HG03095 (cell line): ENCODE measurements around the gene USP34.
"Not testable (repeated sequence)": the region's sequence is repeated elsewhere in the genome, so short reads cannot be mapped to it uniquely, and the experiment has no call there.

Experiments used
- ATAC-seq: cut with Tn5 transposase; IDR thresholded peaks from one replicate; pipeline ENCODE4 v1.9.1; 2021; ENCODE audit warnings: moderate library complexity; ENCODE audit not compliant: unreplicated experiment

The USP34 gene

GRCh38 chr2:61426267-61426897, 44.5 kb downstream of the USP34 start:
- ATAC-seq: peak; percentile 56

- ATAC-seq: no peak
These were observed 45.2 kb downstream of the USP34 start for GRCh38 chr2:61425605-61426155.

- no peak for ATAC-seq
These were observed 47.2 kb downstream of the USP34 start for GRCh38 chr2:61423714-61424113.

- ATAC-seq: no peak
These were observed 49.3 kb downstream of the USP34 start for GRCh38 chr2:61421611-61422010.

- ATAC-seq: no peak
These were observed 49.8 kb downstream of the USP34 start for GRCh38 chr2:61420991-61421544.

GRCh38 chr2:61419570-61419969, 51.3 kb downstream of the USP34 start:
- no peak for ATAC-seq

- ATAC-seq: no peak
These were observed 51.8 kb downstream of the USP34 start for GRCh38 chr2:61419129-61419528.

- no peak for ATAC-seq
These were observed 53.8 kb downstream of the USP34 start for GRCh38 chr2:61416871-61417645.

GRCh38 chr2:61415265-61415664, 55.6 kb downstream of the USP34 start:
- no peak for ATAC-seq

- ATAC-seq: no peak
These were observed 56.2 kb downstream of the USP34 start for GRCh38 chr2:61414674-61415073.

GRCh38 chr2:61411109-61411508, 59.8 kb downstream of the USP34 start:
- ATAC-seq: no peak

- ATAC-seq: no peak
These were observed 60.7 kb downstream of the USP34 start for GRCh38 chr2:61410185-61410584.

- ATAC-seq: no peak
These were observed 65.1 kb downstream of the USP34 start for GRCh38 chr2:61405813-61406212.

GRCh38 chr2:61404438-61404837, 66.4 kb downstream of the USP34 start:
- ATAC-seq: no peak

GRCh38 chr2:61398413-61398812, 72.5 kb downstream of the USP34 start:
- no peak for ATAC-seq

GRCh38 chr2:61396005-61396404, 74.9 kb downstream of the USP34 start:
- ATAC-seq: no peak

GRCh38 chr2:61387588-61387987, 83.3 kb downstream of the USP34 start:
- not testable (repeated sequence) for ATAC-seq

GRCh38 chr2:61380882-61381197, 90.0 kb downstream of the USP34 start:
- ATAC-seq: not testable (repeated sequence)

- ATAC-seq: no peak
These were observed 90.6 kb downstream of the USP34 start for GRCh38 chr2:61380056-61380881.

- no peak for ATAC-seq
These were observed 91.4 kb downstream of the USP34 start for GRCh38 chr2:61379521-61379920.

- no peak for ATAC-seq
These were observed 92.6 kb downstream of the USP34 start for GRCh38 chr2:61378281-61378680.
